Rectal smooth muscle tissue (tissue), 1 donor: ENCODE results near the gene DIP2C.

Experiments used
- H3K27ac ChIP-seq: one replicate; pipeline ENCODE4 v1.7.0; 2013; ENCODE audit warnings: low read depth, low read length, inconsistent platforms
- H3K27me3 ChIP-seq: one replicate; pipeline ENCODE4 v1.7.0; 2013; ENCODE audit warnings: low read length; ENCODE audit not compliant: control insufficient read depth, insufficient read depth
- H3K36me3 ChIP-seq: one replicate; pipeline ENCODE4 v1.7.0; 2013; ENCODE audit warnings: low read length; ENCODE audit not compliant: control insufficient read depth, insufficient read depth
- H3K4me1 ChIP-seq: one replicate; pipeline ENCODE4 v1.7.0; 2013; ENCODE audit warnings: low read length; ENCODE audit not compliant: control insufficient read depth, insufficient read depth
- H3K4me3 ChIP-seq: one replicate; pipeline ENCODE4 v1.7.0; 2013; ENCODE audit warnings: low read length
- H3K9ac ChIP-seq: one replicate; pipeline ENCODE4 v1.7.0; 2013; ENCODE audit warnings: low read length

The DIP2C gene

GRCh38 chr10:667602-668143 is 21.8 kb downstream of the DIP2C start:
- H3K27me3 ChIP-seq = no peaks in the 10 kb centered on the region

GRCh38 chr10:667096-667495 is 22.4 kb downstream of the DIP2C start:
- Histone ChIP-seq H3K9ac (no peak overlapping the region), H3K27ac (peak overlapping the region; percentile 88)

More at GRCh38 chr10:667602-668143, 21.8 kb downstream of the DIP2C start:
- Histone ChIP-seq H3K4me3 (no peak overlapping the region), H3K9ac (no peak overlapping the region), H3K27ac (peak overlapping the region; percentile 88), H3K4me1 (peaks cover 37% of the 10 kb centered on the region), H3K36me3 (no peaks in the 10 kb centered on the region)

GRCh38 chr10:666237-667012 is 23.0 kb downstream of the DIP2C start:
- Histone ChIP-seq H3K36me3 (no peaks in the 10 kb centered on the region), H3K9ac (no peak overlapping the region), H3K4me3 (peak overlapping the region; percentile 54), H3K27ac (peak overlapping the region; percentile 88), H3K4me1 (peaks cover 47% of the 10 kb centered on the region), H3K27me3 (no peaks in the 10 kb centered on the region)

More at GRCh38 chr10:667096-667495, 22.4 kb downstream of the DIP2C start:
- Histone ChIP-seq H3K27me3 (no peaks in the 10 kb centered on the region), H3K4me1 (peaks cover 40% of the 10 kb centered on the region), H3K4me3 (no peak overlapping the region), H3K36me3 (no peaks in the 10 kb centered on the region)

- peak overlapping the region; percentile 54 for H3K4me3 ChIP-seq
- peaks cover 54% of the 10 kb centered on the region for H3K4me1 ChIP-seq
- peak overlapping the region; percentile 88 for H3K27ac ChIP-seq
- H3K9ac ChIP-seq = no peak overlapping the region
- no peaks in the 10 kb centered on the region for H3K27me3 ChIP-seq
- no peaks in the 10 kb centered on the region for H3K36me3 ChIP-seq
Measured at GRCh38 chr10:665579-666091, 23.8 kb downstream of the DIP2C start.

GRCh38 chr10:664893-665292 is 24.6 kb downstream of the DIP2C start:
- Histone ChIP-seq H3K36me3 (no peaks in the 10 kb centered on the region), H3K4me3 (no peak overlapping the region), H3K27me3 (no peaks in the 10 kb centered on the region), H3K27ac (peak overlapping the region; percentile 88), H3K9ac (no peak overlapping the region), H3K4me1 (peaks cover 60% of the 10 kb centered on the region)

GRCh38 chr10:664301-664700 is 25.2 kb downstream of the DIP2C start:
- peak overlapping the region; percentile 63 for H3K27ac ChIP-seq
- no peaks in the 10 kb centered on the region for H3K27me3 ChIP-seq
- peaks cover 58% of the 10 kb centered on the region for H3K4me1 ChIP-seq
- H3K4me3 ChIP-seq = no peak overlapping the region
- no peak overlapping the region for H3K9ac ChIP-seq
- no peaks in the 10 kb centered on the region for H3K36me3 ChIP-seq

- Histone ChIP-seq H3K27ac (peak overlapping the region; percentile 63), H3K27me3 (no peaks in the 10 kb centered on the region), H3K36me3 (no peaks in the 10 kb centered on the region), H3K4me3 (no peak overlapping the region), H3K4me1 (peaks cover 61% of the 10 kb centered on the region), H3K9ac (peak overlapping the region; percentile 10)
Measured at GRCh38 chr10:663831-664251, 25.6 kb downstream of the DIP2C start.

GRCh38 chr10:663466-663751 is 26.1 kb downstream of the DIP2C start:
- Histone ChIP-seq H3K4me1 (peaks cover 65% of the 10 kb centered on the region), H3K27ac (peak overlapping the region; percentile 63), H3K9ac (no peak overlapping the region)

GRCh38 chr10:662686-663465 is 26.6 kb downstream of the DIP2C start:
- H3K36me3 ChIP-seq = no peaks in the 10 kb centered on the region

More at GRCh38 chr10:663466-663751, 26.1 kb downstream of the DIP2C start:
- no peak overlapping the region for H3K4me3 ChIP-seq
- H3K36me3 ChIP-seq = no peaks in the 10 kb centered on the region
- no peaks in the 10 kb centered on the region for H3K27me3 ChIP-seq

GRCh38 chr10:662223-662605 is 27.3 kb downstream of the DIP2C start:
- no peaks in the 10 kb centered on the region for H3K27me3 ChIP-seq
- peak overlapping the region; percentile 87 for H3K27ac ChIP-seq
- no peak overlapping the region for H3K9ac ChIP-seq
- peaks cover 63% of the 10 kb centered on the region for H3K4me1 ChIP-seq
- H3K36me3 ChIP-seq = no peaks in the 10 kb centered on the region
- H3K4me3 ChIP-seq = no peak overlapping the region

More at GRCh38 chr10:662686-663465, 26.6 kb downstream of the DIP2C start:
- H3K4me1 ChIP-seq = peaks cover 68% of the 10 kb centered on the region
- no peaks in the 10 kb centered on the region for H3K27me3 ChIP-seq
- H3K27ac ChIP-seq = peak overlapping the region; percentile 63
- no peak overlapping the region for H3K9ac ChIP-seq
- H3K4me3 ChIP-seq = no peak overlapping the region

GRCh38 chr10:661597-662222 is 27.8 kb downstream of the DIP2C start:
- H3K4me1 ChIP-seq = peaks cover 58% of the 10 kb centered on the region
- no peaks in the 10 kb centered on the region for H3K27me3 ChIP-seq
- peak overlapping the region; percentile 87 for H3K27ac ChIP-seq
- H3K9ac ChIP-seq = no peak overlapping the region
- H3K4me3 ChIP-seq = no peak overlapping the region
- H3K36me3 ChIP-seq = no peaks in the 10 kb centered on the region
